Stimulated activated CD8-positive, alpha-beta memory T cell treated with anti-CD3 and anti-CD28 coated beads, Interleukin-15, amount 100 ng/mL, for 24 hours (primary cell): ENCODE measurements around the gene ADGRG6.
"Not testable (repeated sequence)": the region's sequence is repeated elsewhere in the genome, so short reads cannot be mapped to it uniquely, and the experiment has no call there.

Source experiments
- DNase-seq: peaks from one replicate; pipeline ENCODE4 v3.0.0-alpha.2; 2020; ENCODE audit warnings: low read depth

The ADGRG6 gene

GRCh38 chr6:142446168-142446567 lies 144.4 kb downstream of the ADGRG6 start:
- DNase-seq = no peak

GRCh38 chr6:142446576-142446975 lies 144.8 kb downstream of the ADGRG6 start:
- no peak for DNase-seq

- DNase-seq = no peak
These were observed 146.4 kb downstream of the ADGRG6 start for GRCh38 chr6:142448091-142448729.

- not testable (repeated sequence) for DNase-seq
These were observed 149.0 kb downstream of the ADGRG6 start for GRCh38 chr6:142450856-142451255.

- no peak for DNase-seq
These were observed 151.2 kb downstream of the ADGRG6 start for GRCh38 chr6:142452993-142453392.

- not testable (repeated sequence) for DNase-seq
These were observed 152.4 kb downstream of the ADGRG6 start for GRCh38 chr6:142454196-142454595.

GRCh38 chr6:142454848-142455247 lies 153.0 kb downstream of the ADGRG6 start:
- not testable (repeated sequence) for DNase-seq

GRCh38 chr6:142455957-142456589 lies 154.3 kb downstream of the ADGRG6 start:
- no peak for DNase-seq

GRCh38 chr6:142457638-142458406 lies 156.0 kb downstream of the ADGRG6 start:
- DNase-seq = no peak

- DNase-seq = no peak
These were observed 157.0 kb downstream of the ADGRG6 start for GRCh38 chr6:142458836-142459235.

- DNase-seq = no peak
These were observed 157.5 kb downstream of the ADGRG6 start for GRCh38 chr6:142459271-142459670.

GRCh38 chr6:142462260-142462659 lies 160.5 kb downstream of the ADGRG6 start:
- DNase-seq = no peak

- DNase-seq = no peak
These were observed 162.2 kb downstream of the ADGRG6 start for GRCh38 chr6:142463988-142464387.

GRCh38 chr6:142469220-142469619 lies 167.4 kb downstream of the ADGRG6 start:
- no peak for DNase-seq

- no peak for DNase-seq
These were observed 168.6 kb downstream of the ADGRG6 start for GRCh38 chr6:142470421-142470820.

- no peak for DNase-seq
These were observed 172.9 kb downstream of the ADGRG6 start for GRCh38 chr6:142474531-142475289.

- no peak for DNase-seq
These were observed 174.6 kb downstream of the ADGRG6 start for GRCh38 chr6:142476452-142476851.

- DNase-seq = no peak
These were observed 176.3 kb downstream of the ADGRG6 start for GRCh38 chr6:142478117-142478516.

GRCh38 chr6:142481466-142481865 lies 179.7 kb downstream of the ADGRG6 start:
- DNase-seq = no peak

GRCh38 chr6:142482249-142482648 lies 180.4 kb downstream of the ADGRG6 start:
- DNase-seq = no peak

GRCh38 chr6:142482974-142483373 lies 181.2 kb downstream of the ADGRG6 start:
- no peak for DNase-seq

GRCh38 chr6:142485256-142485655 lies 183.4 kb downstream of the ADGRG6 start:
- no peak for DNase-seq
